K562 (cell line): Measurements from ENCODE around the gene ITPRIPL1. TPM values are rescaled to one million over a fixed set of nuclear protein-coding genes. Genes with fewer than 3 reads are reported as not detected.
A peak's percentile ranks its signal among the peaks of the same experiment; 100 is the strongest.

Source experiments
- ATAC-seq: fragments of 200-7000 bp; cut with Tn5 transposase; 3 replicates; pipeline ENCODE4 v1.9.1; 2020; ENCODE audit warnings: moderate library complexity
- BruUV-seq: library from RNA; stranded (reverse); fragments of 400-500 nt; replicated peaks from 2 replicates; lab custom pipeline; 2021; lab: Mats Ljungman, UMichigan
- CTCF ChIA-PET: fragments of 300-600 bp; formaldehyde crosslinking; extraction: SDS; loops from one replicate; lab custom pipeline; 2021; ENCODE audit warnings: low intra/inter-chr PET ratio; lab: Yijun Ruan, JAX
- POLR2A ChIA-PET: fragments of 300-600, 350-650 bp; sonication (Branson Sonifier 250); formaldehyde crosslinking; extraction: SDS; loops from one replicate; lab custom pipeline; 2021; ENCODE audit warnings: antibody characterized with exemption, inconsistent platforms; lab: Yijun Ruan, JAX
- DNase-seq, 4 experiments: peaks; one replicate each; pipeline versions ENCODE4 v3.0.0 to v3.0.0-alpha.2; 2011 to 2018; ENCODE audit warnings: low spot score in 3 of 4, mixed read lengths in 3 of 4; ENCODE audit errors: extremely low read depth in 1 of 4
- FAIRE-seq: peaks from 2 replicates; lab custom pipeline; 2011; peaks lifted over from hg19 to GRCh38; lab: Jason Lieb, UNC
- H2AFZ ChIP-seq: 2 replicates; pipeline ENCODE4 v1.6.0; 2011; ENCODE audit warnings: low read depth, low read length, control low read depth, inconsistent platforms
- H3K27ac ChIP-seq: fragments of 200-600 bp; 3 replicates; pipeline ENCODE4 v1.8.0; 2011; ENCODE audit warnings: low read depth, mild to moderate bottlenecking, control low read depth, inconsistent platforms, low read length, moderate library complexity, mixed read lengths; ENCODE audit errors: extremely low read depth
- H3K27me3 ChIP-seq, 2 experiments: fragments of 300-600 bp in 1 of 2; 2 replicates in 1 of 2; 3 replicates in 1 of 2; pipeline versions ENCODE4 v1.6.0 to v1.8.0; 2011; ENCODE audit warnings: inconsistent platforms in 2 of 2, low read length in 2 of 2, mild to moderate bottlenecking in 1 of 2, mixed read lengths in 1 of 2, moderate library complexity in 1 of 2; ENCODE audit not compliant: control insufficient read depth in 2 of 2, insufficient read depth in 2 of 2
- H3K36me3 ChIP-seq: fragments of 300-600 bp; 3 replicates; pipeline ENCODE4 v1.8.0; 2011; ENCODE audit warnings: mild to moderate bottlenecking, low read length, inconsistent platforms; ENCODE audit not compliant: control insufficient read depth, insufficient read depth
- H3K4me1 ChIP-seq, 2 experiments: fragments of 200-600 bp in 1 of 2; replicated peaks in 1 of 2; 2 replicates in 1 of 2; 3 replicates in 1 of 2; pipeline versions ENCODE4 v1.5.1 to v1.8.0; 2011; ENCODE audit warnings: inconsistent platforms in 2 of 2, low read length in 2 of 2, mild to moderate bottlenecking in 1 of 2, mixed read lengths in 1 of 2, moderate library complexity in 1 of 2; ENCODE audit not compliant: control insufficient read depth in 2 of 2, insufficient read depth in 2 of 2
- H3K4me2 ChIP-seq: 2 replicates; pipeline ENCODE4 v1.6.1; 2011; ENCODE audit warnings: low read length, control low read depth, inconsistent platforms, mixed read lengths; ENCODE audit not compliant: insufficient read depth
- H3K4me3 ChIP-seq: fragments of 200-600 bp; sonication (generic), shearing (Covaris generic); 2 replicates; pipeline ENCODE4 v1.5.1; 2016; ENCODE audit warnings: control low read depth, inconsistent platforms
- H3K79me2 ChIP-seq: fragments of 200-600 bp; 3 replicates; pipeline ENCODE4 v1.8.0; 2011; ENCODE audit warnings: low read length, inconsistent platforms; ENCODE audit not compliant: control insufficient read depth, insufficient read depth
- H3K9ac ChIP-seq, 2 experiments: 2 replicates each; pipeline versions ENCODE4 v1.6.0 to v1.6.1; 2011; ENCODE audit warnings: low read depth in 2 of 2, low read length in 2 of 2, control low read depth in 1 of 2, inconsistent platforms in 1 of 2, mild to moderate bottlenecking in 1 of 2, mixed read lengths in 1 of 2; ENCODE audit not compliant: insufficient read depth in 1 of 2
- H3K9me1 ChIP-seq: one replicate; pipeline ENCODE4 v1.6.0; 2011; ENCODE audit warnings: inconsistent platforms, mild to moderate bottlenecking, low read length, moderate library complexity; ENCODE audit not compliant: control insufficient read depth, insufficient read depth
- H3K9me3 ChIP-seq: replicated peaks from 2 replicates; pipeline ENCODE4 v1.5.1; 2011; ENCODE audit warnings: low read depth, low read length, inconsistent platforms; ENCODE audit not compliant: control insufficient read depth, insufficient read depth
- H4K20me1 ChIP-seq: replicated peaks from 2 replicates; pipeline ENCODE4 v1.6.1; 2011; ENCODE audit warnings: low read length, inconsistent platforms, mixed read lengths; ENCODE audit not compliant: control insufficient read depth, insufficient read depth
- C11orf30 ChIP-seq: fragments of 450-650 bp; IDR thresholded peaks from 2 replicates; pipeline ENCODE4 v1.6.1; 2016; ENCODE audit warnings: low read depth, mild to moderate bottlenecking
- ZNF316 ChIP-seq: fragments of 450-650 bp; IDR thresholded peaks from 2 replicates; pipeline ENCODE4 v1.6.1; 2016
- WGBS: fragments of 100-300 bp; shearing (Covaris generic); methylation state at CpG from one replicate; pipeline ENCODE4 v1.1.6; 2016; ENCODE audit warnings: low coverage, mixed read lengths; ENCODE audit not compliant: insufficient coverage; ENCODE audit errors: missing lambda C conversion rate; 5-methylcytosine and 5-hydroxymethylcytosine counted together
- in situ Hi-C: fragments of 300-500 bp; cut with MboI; formaldehyde crosslinking; loops from 4 replicates; pipeline ENCODE4 v1.15.0; 2018; ENCODE audit warnings: inconsistent platforms, mixed read lengths
- intact Hi-C: fragments of 100-400 bp; cut with micrococcal nuclease; formaldehyde crosslinking; loops from 2 replicates; pipeline ENCODE4 v1.14.2; 2022
- polyA plus RNA-seq, 8 experiments: library from polyadenylated mRNA; depleted of rRNA in 4 of 8; stranded (reverse) in 5 of 8; unstranded in 3 of 8; fragments of >200 nt; fragmentation: Nextera tagmentation in 2 of 8; fragmentation: Illumina TruSeq in 1 of 8; extraction: Ambion mirVana in 2 of 8; extraction: Trizol in 1 of 8; gene quantifications; 2 replicates each; pipeline versions ENCODE4 v1.2.1 to v1.2.3, GENCODE V29; 2011 to 2014; ENCODE audit warnings: inconsistent platforms in 1 of 8, missing spikeins in 1 of 8
- total RNA-seq, 7 experiments: library from RNA; depleted of rRNA in 6 of 7; stranded (reverse); fragments of >200 nt in 6 of 7; fragmentation: Illumina TruSeq in 2 of 7; extraction: Trizol in 2 of 7; gene quantifications; 2 replicates each; pipeline versions ENCODE4 v1.2.1 to v1.2.3, GENCODE V29; 2011 to 2021; ENCODE audit warnings: low replicate concordance in 1 of 7
- TF ChIP-seq, protein P1 (sequence below): fragments of 450-650 bp; IDR thresholded peaks from 2 replicates; pipeline ENCODE4 v1.6.1; 2018; ENCODE audit not compliant: partially characterized antibody
- TF ChIP-seq, protein P2 (sequence below): fragments of 200-800 bp; sonication (Bioruptor generic); IDR thresholded peaks from 2 replicates; pipeline ENCODE4 v1.6.1; 2016; ENCODE audit warnings: missing genetic modification characterization, missing compliant biosample characterization

The ITPRIPL1 gene
- total and polyA plus RNA-seq, 9 of the 15 experiments (the other 6 are each of a cell fraction or from before 2014, with no cell fraction given): 0.99 to 9.0 (median 6.4) TPM

DNA sequence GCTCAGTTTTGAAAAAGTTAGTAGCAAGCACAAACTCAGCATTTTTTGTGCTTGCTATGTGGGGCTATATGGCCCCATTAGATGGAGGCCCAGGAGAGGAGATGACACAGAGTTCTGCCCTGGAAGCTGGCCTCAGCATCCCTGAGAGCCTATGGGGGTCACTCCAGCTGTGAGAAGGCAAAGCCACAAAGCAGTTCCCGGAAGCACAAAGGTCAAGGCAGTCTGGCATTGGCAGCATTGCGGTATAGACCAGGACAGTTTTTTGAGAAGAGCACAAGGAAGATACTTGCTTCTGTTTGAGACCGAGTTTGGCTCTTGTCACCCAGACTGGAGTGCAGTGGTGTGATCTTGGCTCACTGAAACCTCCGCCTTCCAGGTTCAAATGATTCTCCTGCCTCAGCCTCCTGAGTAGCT lies 7.5 kb upstream of the ITPRIPL1 start:
- no peak for FAIRE-seq
- ChIA-PET CTCF (no interaction called here), POLR2A (interaction anchor here (0.7 to 1.7 kb wide), 3 partner anchors 9 to 13 kb away, joined by 3 to 5 read pairs (median 4); partner anchors contain the start of gene SNRNP200)
- Histone ChIP-seq H3K9me1 (no peaks in the 10 kb centered on the region), H3K9ac (peak overlapping the region in 1 of 2 experiments; percentile 4; a peak in 1 of 4 replicates), H3K79me2 (peaks cover 3% of the 10 kb centered on the region; the same call in 1 of the 3 replicates), H2AFZ (no peak overlapping the region), H3K4me2 (no peak overlapping the region), H3K27ac (no peak overlapping the region), H3K4me3 (no peak overlapping the region), H3K36me3 (no peaks in the 10 kb centered on the region), H3K27me3 (no peaks in the 10 kb centered on the region), H3K9me3 (no peaks in the 10 kb centered on the region), H4K20me1 (no peaks in the 10 kb centered on the region), H3K4me1 (peaks cover 10 to 16% of the 10 kb centered on the region in 2 experiments; a peak in 4 of 5 replicates)
- in situ Hi-C loops (no loop called here), intact Hi-C loops (no loop called here)
- no peak for DNase-seq
- BruUV-seq: no TSS peak
- TF ChIP-seq, protein P1, sequence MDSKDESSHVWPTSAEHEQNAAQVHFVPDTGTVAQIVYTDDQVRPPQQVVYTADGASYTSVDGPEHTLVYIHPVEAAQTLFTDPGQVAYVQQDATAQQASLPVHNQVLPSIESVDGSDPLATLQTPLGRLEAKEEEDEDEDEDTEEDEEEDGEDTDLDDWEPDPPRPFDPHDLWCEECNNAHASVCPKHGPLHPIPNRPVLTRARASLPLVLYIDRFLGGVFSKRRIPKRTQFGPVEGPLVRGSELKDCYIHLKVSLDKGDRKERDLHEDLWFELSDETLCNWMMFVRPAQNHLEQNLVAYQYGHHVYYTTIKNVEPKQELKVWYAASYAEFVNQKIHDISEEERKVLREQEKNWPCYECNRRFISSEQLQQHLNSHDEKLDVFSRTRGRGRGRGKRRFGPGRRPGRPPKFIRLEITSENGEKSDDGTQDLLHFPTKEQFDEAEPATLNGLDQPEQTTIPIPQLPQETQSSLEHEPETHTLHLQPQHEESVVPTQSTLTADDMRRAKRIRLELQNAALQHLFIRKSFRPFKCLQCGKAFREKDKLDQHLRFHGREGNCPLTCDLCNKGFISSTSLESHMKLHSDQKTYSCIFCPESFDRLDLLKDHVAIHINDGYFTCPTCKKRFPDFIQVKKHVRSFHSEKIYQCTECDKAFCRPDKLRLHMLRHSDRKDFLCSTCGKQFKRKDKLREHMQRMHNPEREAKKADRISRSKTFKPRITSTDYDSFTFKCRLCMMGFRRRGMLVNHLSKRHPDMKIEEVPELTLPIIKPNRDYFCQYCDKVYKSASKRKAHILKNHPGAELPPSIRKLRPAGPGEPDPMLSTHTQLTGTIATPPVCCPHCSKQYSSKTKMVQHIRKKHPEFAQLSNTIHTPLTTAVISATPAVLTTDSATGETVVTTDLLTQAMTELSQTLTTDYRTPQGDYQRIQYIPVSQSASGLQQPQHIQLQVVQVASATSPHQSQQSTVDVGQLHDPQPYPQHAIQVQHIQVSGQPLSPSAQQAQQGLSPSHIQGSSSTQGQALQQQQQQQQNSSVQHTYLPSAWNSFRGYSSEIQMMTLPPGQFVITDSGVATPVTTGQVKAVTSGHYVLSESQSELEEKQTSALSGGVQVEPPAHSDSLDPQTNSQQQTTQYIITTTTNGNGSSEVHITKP: peak; percentile 93
- TF ChIP-seq, protein P2, sequence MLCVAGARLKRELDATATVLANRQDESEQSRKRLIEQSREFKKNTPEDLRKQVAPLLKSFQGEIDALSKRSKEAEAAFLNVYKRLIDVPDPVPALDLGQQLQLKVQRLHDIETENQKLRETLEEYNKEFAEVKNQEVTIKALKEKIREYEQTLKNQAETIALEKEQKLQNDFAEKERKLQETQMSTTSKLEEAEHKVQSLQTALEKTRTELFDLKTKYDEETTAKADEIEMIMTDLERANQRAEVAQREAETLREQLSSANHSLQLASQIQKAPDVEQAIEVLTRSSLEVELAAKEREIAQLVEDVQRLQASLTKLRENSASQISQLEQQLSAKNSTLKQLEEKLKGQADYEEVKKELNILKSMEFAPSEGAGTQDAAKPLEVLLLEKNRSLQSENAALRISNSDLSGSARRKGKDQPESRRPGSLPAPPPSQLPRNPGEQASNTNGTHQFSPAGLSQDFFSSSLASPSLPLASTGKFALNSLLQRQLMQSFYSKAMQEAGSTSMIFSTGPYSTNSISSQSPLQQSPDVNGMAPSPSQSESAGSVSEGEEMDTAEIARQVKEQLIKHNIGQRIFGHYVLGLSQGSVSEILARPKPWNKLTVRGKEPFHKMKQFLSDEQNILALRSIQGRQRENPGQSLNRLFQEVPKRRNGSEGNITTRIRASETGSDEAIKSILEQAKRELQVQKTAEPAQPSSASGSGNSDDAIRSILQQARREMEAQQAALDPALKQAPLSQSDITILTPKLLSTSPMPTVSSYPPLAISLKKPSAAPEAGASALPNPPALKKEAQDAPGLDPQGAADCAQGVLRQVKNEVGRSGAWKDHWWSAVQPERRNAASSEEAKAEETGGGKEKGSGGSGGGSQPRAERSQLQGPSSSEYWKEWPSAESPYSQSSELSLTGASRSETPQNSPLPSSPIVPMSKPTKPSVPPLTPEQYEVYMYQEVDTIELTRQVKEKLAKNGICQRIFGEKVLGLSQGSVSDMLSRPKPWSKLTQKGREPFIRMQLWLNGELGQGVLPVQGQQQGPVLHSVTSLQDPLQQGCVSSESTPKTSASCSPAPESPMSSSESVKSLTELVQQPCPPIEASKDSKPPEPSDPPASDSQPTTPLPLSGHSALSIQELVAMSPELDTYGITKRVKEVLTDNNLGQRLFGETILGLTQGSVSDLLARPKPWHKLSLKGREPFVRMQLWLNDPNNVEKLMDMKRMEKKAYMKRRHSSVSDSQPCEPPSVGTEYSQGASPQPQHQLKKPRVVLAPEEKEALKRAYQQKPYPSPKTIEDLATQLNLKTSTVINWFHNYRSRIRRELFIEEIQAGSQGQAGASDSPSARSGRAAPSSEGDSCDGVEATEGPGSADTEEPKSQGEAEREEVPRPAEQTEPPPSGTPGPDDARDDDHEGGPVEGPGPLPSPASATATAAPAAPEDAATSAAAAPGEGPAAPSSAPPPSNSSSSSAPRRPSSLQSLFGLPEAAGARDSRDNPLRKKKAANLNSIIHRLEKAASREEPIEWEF (CRISPR knock-in tag): no peak
- TF ChIP-seq ZNF316 (peak; percentile 39), C11orf30 (peak; percentile 17; the same call in 1 of the 2 replicates)
- WGBS: 54% methylated on average over 4 of the region's 4 CpGs
- no peak for ATAC-seq
